Measurements from ENCODE around the gene PAQR9.
A peak's percentile ranks its signal among the peaks of the same experiment; 100 is the strongest.

Gene PAQR9

DNA sequence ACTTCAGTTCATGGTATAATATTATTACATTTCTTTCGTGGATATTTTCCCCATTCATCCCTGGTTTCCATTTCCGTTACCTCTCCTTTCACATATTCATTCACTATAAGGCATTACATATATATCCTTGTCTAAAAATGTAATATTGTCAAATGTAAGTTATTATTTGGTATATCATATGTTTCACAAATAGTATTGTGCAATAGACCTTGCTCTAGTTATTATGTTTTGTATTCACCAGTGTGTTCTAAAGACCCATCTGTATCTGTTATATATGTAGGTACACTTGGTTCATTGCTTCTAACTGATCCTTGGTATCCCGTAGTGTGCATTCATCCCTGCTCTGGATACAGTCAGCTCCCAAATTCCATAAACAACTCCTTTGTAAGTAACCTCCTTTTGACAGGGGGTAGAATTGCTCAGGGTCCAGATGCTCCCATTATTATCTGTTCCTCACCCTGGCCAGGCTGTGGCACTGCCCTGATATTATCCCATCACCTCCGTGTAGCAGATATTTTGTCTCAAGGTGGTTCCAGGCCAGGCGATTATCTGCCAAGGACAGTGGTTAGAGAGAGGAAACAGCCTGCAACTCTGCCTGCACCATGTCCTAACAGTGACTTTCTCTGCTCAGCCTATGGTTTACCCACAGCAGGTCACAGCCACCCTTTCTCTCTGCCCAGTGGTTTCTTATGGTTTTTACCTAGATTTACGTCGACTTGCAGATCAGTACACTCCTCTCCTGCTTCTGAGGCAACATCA, 29.2 kb downstream of the PAQR9 start:
- no peak for DNase-seq
- in situ Hi-C loops (cut with HindIII; ENCODE audit: low pct_ligation_motif_present, low pct_unique_long_range_greater_than_20kb, low sequenced_read_pairs) = no loop called here

- no peak for DNase-seq
- in situ Hi-C loops (cut with HindIII; ENCODE audit: low pct_ligation_motif_present, low pct_unique_long_range_greater_than_20kb, low sequenced_read_pairs) = no loop called here
These were observed 32.3 kb downstream of the PAQR9 start for GRCh38 chr3:142931222-142931621.

DNA sequence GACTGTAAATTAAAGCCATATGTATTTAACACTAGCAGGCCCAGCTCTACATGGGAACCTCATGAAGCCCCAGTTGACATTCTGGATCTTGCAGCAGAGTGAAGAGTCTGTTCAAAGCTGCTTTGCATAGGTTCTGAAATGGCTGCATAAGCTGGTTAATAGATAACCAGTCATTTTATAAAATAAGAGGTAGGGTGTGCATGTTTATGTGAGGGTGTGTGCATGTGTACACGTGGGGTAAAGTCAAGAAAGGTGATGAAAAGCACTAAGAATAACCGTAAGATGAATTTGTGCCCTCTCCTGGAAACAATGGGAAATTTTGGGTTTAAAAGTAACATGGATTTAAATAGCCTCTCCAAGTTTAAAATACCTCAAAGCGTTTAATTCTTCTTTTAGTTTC, 33.0 kb downstream of the PAQR9 start:
- DNase-seq = no peak
- in situ Hi-C loops (cut with HindIII; ENCODE audit: low pct_ligation_motif_present, low pct_unique_long_range_greater_than_20kb, low sequenced_read_pairs) = no loop called here

DNA sequence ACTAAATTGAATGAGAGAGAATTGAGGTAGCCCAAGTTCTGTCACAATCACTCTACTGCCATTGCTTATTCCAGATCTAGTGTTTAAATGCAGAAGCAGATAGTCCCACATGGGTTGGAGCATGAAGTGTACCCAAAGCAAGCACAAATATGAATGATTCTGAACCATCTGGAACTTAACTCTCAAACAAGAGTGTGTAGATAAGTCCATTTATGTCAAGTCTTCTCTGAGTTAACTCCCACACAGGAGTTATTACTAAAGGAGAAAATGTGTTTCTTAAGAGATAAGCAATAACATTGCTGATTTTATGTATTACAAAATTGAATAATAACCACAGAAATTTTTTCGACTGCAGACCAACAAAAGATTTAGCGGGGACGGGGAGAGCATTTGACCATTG, 33.6 kb downstream of the PAQR9 start:
- in situ Hi-C loops (cut with HindIII; ENCODE audit: low pct_ligation_motif_present, low pct_unique_long_range_greater_than_20kb, low sequenced_read_pairs) = no loop called here
- DNase-seq = no peak

DNA sequence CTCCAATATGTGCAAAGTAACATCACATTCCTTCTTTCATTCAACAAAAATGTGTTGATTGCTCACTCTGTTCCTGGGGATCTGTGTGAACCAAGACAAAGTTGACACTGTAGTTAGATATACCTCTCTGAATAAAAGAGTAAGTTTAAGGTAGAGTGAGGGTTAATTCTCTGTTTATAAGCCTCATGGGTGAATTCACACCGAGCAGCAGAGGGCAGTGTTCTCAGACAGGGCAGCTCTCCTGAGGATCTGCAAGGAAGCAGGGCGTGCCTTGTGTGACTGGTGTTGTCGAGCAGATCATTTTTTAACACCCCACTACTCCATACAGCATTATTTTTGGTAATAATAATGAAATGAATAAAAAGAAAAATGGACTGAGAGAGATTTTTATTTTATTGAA, 34.4 kb downstream of the PAQR9 start:
- in situ Hi-C loops (cut with HindIII; ENCODE audit: low pct_ligation_motif_present, low pct_unique_long_range_greater_than_20kb, low sequenced_read_pairs) = no loop called here
- peak; percentile 72 for DNase-seq

- DNase-seq = no peak
- in situ Hi-C loops (cut with HindIII; ENCODE audit: low pct_ligation_motif_present, low pct_unique_long_range_greater_than_20kb, low sequenced_read_pairs) = no loop called here
These were observed 37.0 kb downstream of the PAQR9 start for GRCh38 chr3:142926368-142926944.

DNA sequence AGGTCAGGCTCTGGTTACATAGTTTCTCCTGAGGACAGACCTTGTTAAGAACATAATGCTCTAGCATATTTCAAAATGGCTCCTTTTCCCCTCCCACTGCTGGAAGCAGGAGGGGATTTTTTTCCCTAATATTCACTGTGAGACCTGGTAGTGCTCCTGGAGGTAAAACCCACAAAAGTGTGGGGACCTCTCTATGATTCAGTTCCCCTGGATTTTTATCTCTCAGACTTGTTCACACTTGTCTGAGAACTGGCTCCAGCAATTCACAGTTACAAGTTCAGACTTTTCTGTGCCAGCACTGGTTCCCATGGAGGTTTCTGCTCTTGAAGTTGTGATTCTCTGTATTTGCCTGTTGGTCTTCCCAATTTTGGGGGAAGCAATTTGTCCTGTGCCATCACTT, 38.3 kb downstream of the PAQR9 start:
- in situ Hi-C loops (cut with HindIII; ENCODE audit: low pct_ligation_motif_present, low pct_unique_long_range_greater_than_20kb, low sequenced_read_pairs) = no loop called here
- DNase-seq = no peak

GRCh38 chr3:142923694-142924093, 39.8 kb downstream of the PAQR9 start:
- no peak for DNase-seq
- in situ Hi-C loops (cut with HindIII; ENCODE audit: low pct_ligation_motif_present, low pct_unique_long_range_greater_than_20kb, low sequenced_read_pairs) = no loop called here

DNA sequence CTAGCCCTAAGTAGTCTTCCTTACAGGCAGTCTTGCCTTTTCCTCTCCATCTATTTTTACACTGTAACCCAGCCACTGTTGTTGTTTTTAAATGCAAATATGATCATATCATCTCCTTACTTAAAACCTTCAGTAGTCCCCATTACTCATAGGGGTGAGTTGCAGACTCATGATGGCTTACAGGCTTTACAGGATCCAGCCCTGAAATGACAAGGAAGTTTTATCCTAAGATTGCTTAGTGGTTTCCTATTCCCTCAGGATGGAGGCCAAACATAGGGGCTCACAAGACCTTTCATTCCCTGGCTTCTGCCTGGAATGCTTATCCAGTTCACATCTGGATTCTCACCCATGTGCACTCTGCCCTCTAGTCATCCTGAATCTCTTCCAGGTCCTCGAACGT, 46.9 kb downstream of the PAQR9 start:
- DNase-seq = no peak
- in situ Hi-C loops (cut with HindIII; ENCODE audit: low pct_ligation_motif_present, low pct_unique_long_range_greater_than_20kb, low sequenced_read_pairs) = no loop called here

DNA sequence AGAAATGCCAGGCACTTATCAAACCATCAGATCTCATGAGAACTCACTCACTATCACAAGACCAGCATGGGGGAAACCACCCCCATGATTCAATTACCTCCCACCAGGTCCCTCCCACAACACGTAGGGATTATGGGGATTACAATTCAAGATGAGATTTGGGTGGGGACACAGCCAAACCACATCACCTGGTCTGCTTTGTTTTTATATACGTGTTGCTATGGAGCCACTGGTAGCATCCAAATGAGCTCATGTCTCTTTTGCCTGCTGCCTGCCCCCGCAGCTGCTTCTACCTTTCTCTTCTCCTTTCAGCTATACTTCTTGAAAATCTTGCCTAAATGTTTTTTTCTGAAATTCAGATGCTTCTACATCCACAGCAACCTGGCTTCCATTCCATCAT, 47.8 kb downstream of the PAQR9 start:
- in situ Hi-C loops (cut with HindIII; ENCODE audit: low pct_ligation_motif_present, low pct_unique_long_range_greater_than_20kb, low sequenced_read_pairs) = no loop called here
- DNase-seq = no peak

- in situ Hi-C loops (cut with HindIII; ENCODE audit: low pct_ligation_motif_present, low pct_unique_long_range_greater_than_20kb, low sequenced_read_pairs) = no loop called here
- no peak for DNase-seq
These were observed 49.1 kb downstream of the PAQR9 start for GRCh38 chr3:142914286-142914811.

DNA sequence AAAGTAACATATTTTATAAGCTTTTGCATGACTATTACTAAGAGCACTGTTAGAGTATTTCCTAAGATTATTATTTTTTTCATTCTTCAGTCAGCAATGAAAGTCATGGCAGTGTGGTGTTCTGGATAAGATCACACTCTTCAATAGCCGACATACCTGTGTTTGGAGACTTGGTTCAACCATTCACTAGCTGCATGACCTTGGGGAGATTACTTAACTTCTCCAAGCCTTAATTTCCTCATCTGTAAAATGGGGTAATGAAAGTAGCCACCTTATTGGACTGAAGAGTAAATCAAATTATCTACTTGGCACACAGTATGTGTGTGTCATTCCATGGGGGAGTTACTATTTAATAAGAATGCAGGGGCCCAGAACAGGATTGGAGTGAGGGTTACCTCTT, 50.0 kb downstream of the PAQR9 start:
- in situ Hi-C loops (cut with HindIII; ENCODE audit: low pct_ligation_motif_present, low pct_unique_long_range_greater_than_20kb, low sequenced_read_pairs) = no loop called here
- no peak for DNase-seq

GRCh38 chr3:142912402-142913172, 50.9 kb downstream of the PAQR9 start:
- in situ Hi-C loops (cut with HindIII; ENCODE audit: low pct_ligation_motif_present, low pct_unique_long_range_greater_than_20kb, low sequenced_read_pairs) = no loop called here
- DNase-seq = no peak

Measured in ACHN (cell line).